NCI-H1417 (cell line): Measurements from ENCODE around the gene IGSF21.

Source experiments
- DNase-seq, 3 experiments: peaks; one replicate each; lab custom pipeline; 2025; lab: John Stamatoyannopoulos, UW

IGSF21 gene

DNA sequence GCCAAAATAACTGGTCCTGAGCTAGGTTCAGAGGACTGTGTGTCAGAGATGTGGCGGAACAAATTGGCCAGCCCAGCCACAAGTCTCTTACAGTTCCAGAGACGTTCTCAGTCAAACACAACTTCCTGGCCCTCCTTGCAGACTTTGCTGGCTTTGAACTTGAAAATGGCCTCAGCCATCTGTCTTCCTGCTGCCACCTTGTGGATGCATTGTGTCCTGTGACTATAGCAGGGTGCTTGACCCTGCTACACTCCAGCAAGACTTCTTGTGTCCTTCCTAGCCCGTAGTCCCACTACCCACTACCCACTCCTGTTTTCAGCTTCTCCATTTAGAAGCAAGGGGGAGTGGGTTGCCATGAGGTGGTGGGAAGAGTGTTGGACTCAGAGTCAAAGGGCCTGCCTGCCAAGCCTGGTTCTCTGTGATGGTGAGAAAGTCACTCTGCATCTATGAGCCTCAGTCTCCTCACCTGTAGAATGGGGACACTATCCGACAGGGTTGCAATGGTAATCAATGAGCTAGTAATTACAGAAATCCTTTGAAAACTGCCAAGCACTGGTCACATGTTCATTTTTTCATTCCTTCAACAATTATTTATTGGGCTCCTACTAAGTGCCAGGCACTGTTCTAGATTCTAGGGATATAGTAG lies 109.9 kb downstream of the IGSF21 start:
- DNase-seq, result peak in 2 of 3 experiments; percentile 4 to 12

DNA sequence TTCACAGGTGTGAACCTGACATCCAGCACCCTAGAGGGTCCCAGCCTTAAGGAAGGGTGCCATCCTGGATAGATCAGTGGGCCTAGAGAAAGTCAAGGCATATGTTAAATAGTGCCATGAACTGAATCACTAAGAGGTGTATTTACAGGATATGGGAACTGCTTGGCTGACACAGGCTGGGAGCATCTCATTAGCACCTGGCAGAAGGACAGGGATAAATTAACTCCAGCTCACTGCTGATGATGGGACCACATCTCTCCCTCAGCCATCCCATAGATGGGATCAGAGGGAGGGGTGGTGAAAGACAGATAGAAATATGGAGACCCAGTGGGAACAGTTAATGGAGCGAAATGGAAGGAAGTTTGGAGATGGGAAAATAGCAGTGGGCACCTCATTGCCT lies 122.0 kb downstream of the IGSF21 start:
- DNase-seq, result no peak

- no peak for DNase-seq
Observed at GRCh38 chr1:18230321-18230720, 122.7 kb downstream of the IGSF21 start.

DNA sequence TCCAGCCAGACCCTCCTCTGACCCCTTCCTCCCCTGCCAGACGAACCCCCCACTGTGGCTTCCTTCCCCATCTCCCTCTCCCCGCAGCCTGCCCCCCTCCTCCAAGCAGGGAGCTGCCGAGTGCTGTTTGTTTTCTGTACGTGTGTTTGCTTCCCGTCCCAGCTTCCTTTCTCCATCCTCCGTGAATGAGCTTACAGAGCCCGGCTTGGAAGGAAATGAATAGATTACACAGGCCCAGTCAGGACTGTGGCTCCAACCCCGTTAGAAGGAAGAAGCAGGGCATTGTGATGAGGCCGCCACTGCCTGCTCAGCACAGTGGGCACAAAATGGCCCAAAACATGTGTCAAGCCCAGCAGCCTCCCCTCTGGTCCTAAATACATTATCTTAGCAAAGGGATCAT lies 123.2 kb downstream of the IGSF21 start:
- no peak for DNase-seq

GRCh38 chr1:18232052-18232451 lies 124.5 kb downstream of the IGSF21 start:
- DNase-seq, result no peak

GRCh38 chr1:18233176-18233864 lies 125.7 kb downstream of the IGSF21 start:
- DNase-seq, result no peak

- peak in 2 of 3 experiments; percentile 30 to 85 for DNase-seq
Observed at GRCh38 chr1:18234790-18235242, 127.2 kb downstream of the IGSF21 start.

GRCh38 chr1:18237371-18237770 lies 129.8 kb downstream of the IGSF21 start:
- peak in 2 of 3 experiments; percentile 13 to 48 for DNase-seq

GRCh38 chr1:18238190-18238589 lies 130.6 kb downstream of the IGSF21 start:
- no peak for DNase-seq

DNA sequence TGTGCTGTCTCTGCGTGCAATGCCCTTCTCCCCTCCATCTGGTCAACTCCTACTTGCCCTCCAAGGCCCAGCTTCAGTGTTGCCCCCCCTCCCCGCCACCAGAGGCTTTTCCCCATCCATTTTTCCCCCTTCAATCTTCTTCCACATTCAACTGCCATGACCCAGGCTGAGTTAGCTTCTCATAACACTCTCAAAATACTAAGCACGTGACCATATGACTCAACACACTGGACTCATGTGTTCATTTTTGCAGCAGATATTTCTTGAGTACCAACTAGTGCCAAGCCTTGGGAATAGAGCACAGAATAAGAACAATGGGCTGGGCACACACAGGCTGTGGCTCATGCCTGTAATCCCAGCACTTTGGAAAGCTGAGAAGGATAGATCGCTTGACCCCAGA lies 132.1 kb downstream of the IGSF21 start:
- peak in 1 of 3 experiments; percentile 41 for DNase-seq

DNA sequence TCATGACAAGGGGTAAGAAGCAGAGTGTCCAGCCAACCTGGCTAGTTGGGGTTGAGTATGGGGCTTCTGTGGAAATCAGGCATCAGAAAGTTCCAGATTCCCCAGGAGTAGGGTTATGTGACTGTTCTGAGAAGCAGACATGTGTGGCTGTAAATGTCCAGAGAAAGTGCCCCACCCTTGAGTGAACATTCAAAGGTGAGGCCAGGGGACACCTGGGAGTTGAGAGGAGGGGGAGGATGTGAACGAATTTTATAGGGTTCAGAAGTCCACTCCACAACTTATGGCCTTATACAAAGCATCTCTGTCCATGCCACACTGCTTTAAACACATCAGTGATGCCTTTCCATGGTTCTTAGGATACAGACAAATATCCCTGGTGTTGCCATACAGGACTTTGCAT lies 133.3 kb downstream of the IGSF21 start:
- no peak for DNase-seq

DNA sequence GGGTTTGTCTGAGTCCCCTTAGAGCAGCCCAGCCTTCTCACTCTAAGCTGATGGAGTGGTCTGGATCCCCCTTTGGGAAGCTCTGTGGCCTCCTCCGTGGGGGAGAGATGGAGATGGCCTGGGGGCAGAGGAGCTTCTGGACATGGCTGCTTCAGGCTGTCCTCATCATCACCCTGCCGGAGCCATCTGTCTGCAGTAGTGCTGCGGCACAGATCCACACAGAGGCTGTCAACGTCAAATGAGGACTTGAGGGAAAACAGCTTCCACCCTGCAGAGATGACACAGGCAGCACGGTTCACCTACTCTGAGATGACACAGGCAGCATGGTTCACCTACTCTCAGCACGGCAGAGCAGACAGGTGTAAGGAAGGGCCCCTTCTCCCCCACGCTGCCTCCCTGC lies 134.3 kb downstream of the IGSF21 start:
- peak in 1 of 3 experiments; percentile 83 for DNase-seq

DNA sequence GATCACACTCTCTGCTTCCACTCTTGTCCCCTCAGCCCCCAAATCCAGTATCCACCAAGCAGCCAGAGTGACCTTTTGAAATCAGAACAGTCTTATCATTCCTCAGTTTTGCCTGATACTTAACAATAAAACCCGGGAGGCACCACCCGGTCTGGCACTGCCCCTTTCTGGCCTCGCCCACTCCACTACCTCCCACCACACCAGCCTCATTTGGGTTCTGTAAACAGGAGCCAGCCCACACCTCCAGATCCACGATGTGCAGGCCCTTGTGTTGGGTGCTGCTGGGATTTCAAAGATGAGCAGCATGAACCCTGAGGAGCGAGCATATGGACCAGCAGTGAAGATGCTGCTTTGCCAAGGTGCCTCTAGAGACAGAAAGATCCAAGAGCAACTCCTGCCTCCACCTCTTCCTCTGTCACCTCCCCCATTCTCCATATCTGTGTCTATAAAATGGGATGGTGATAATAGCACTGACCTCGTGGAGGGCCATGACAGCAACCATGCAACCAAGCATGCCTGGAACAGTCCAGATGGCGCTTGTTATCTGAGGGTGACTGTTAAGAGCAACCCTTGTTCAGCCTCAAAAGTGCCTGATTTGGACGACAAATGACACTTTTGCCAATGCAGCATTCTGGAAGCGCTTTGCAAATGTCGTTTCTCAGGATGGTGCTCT lies 136.0 kb downstream of the IGSF21 start:
- DNase-seq, result no peak

GRCh38 chr1:18244762-18245161 lies 137.2 kb downstream of the IGSF21 start:
- no peak for DNase-seq

- no peak for DNase-seq
Observed at GRCh38 chr1:18245647-18246046, 138.0 kb downstream of the IGSF21 start.

- no peak for DNase-seq
Observed at GRCh38 chr1:18246543-18246942, 138.9 kb downstream of the IGSF21 start.

DNA sequence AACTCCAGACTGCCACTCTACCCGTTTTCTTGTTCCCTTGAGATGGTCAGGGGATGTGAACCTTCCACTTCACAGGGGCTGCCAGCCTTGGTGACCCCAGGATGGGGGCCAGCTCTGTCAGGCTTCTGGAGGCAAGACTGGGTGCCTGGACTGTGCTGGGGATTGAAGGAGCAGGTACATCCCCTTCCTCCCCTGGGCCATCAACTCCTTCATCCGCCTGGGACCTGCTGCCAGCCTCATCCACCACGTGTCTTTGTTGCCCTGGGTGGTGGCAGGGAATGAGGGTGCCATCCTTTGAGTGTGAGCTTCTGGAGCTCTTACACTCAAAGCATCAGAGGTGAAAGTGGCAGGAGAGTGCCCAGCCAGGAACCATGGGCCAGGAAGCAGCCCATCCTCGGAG lies 139.6 kb downstream of the IGSF21 start:
- DNase-seq, result no peak

DNA sequence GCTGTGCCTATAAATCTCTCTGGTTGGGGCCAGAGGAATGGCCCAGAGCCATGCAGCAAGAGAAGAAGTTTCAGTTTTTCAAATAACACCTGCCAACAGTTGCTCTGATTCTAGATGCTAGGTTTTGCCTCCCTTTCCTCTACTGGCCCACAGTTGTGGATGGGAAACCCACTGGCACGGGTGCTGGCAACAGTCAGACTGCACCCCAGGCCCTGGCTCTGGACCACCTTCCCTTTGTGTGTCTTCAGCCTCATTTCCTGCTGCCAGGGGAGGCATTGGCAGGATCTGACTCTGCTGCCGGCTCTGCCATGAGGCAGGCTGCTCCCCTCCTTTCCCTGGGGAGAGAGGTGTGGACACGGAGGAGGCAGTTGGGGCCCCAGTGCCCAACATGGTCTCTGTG lies 142.0 kb downstream of the IGSF21 start:
- no peak for DNase-seq

GRCh38 chr1:18253093-18253492 lies 145.5 kb downstream of the IGSF21 start:
- peak in 1 of 3 experiments; percentile 18 for DNase-seq

DNA sequence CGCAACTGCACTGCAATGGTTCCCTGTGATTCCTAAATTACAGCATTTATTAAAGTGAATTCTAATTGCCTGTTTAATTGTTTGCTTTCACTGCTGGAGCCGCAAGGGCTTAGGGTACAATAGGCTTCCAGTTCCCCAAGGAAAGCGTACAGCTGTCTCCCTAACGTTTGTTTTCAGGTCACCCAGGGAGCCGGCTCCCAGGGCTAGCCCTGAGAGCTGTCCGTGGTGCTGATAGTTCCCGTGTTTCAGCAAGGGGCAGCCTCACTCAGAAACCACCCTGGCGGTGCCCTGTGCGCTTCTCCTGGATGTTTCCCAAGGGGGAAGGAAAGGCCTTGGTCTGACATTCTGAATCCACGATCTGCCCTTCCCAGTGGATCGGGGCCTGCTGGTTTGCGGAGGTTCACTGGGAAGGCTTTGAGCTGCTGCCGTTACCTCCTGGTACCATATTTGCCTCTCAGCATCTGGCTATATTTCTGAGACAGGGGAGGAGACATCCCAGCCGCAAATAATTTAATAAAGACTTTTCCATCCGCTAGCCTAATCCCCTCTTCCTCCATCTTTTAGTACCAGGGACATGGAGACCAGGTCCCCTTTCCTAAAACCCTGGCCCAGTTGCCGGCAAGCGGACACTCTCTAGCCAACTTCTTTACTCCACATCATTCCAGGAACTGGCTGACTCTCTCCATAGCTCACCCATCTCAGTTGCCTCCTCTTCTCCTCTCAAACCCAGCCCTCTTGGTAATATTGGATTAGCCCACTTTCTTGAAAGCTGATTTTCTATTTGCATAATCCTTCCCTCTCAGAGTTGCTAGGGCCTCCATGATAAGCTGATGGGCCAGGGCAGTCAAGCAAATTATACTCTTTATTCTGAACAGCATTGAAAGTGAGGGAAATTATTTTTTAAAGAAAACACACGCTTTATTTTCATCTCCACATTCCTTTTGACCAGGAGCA lies 149.0 kb downstream of the IGSF21 start:
- DNase-seq, result peak in 2 of 3 experiments; percentile 26 to 79

DNA sequence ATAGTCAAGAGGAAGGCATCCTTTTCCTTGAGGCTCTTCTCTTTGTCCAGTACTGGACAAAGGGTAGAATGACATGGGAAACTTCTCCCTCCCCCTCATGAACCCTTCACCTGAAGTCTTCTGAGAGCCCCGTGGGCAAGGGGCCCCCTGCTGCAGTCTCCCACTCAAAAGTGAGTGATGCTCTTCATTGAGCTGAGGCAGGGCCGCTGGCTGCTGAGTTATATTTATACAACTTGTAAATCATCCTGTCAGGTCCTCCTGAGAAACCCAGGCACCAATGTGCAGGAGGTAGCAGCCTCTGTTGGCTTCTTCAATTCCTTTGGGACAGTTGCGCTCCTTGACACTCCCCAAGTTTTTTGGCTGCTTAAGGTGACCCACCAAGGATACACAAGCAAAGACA lies 150.2 kb downstream of the IGSF21 start:
- DNase-seq, result peak in 1 of 3 experiments; percentile 34

DNA sequence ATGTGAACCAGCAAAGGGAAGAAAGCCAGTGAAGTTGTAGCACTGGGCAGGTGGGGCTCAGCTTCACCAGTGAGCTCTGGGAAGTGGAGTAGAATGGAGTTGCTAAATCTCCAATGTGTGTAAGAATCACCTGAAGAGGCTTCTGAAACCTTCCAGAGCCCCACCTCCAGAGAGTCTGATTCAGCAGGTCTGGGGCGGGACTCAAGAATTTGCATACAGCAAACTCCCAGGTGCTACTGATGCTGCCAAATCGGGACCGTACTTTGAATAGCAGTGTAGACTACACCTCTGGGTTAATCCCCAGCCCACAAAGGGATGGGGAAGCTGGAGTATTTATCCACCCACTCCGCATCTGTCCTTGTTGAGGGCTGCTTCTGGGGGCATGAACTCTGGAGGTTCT lies 154.3 kb downstream of the IGSF21 start:
- DNase-seq, result peak in 1 of 3 experiments; percentile 40
